Measurements from ENCODE around the gene MSRB1. TPM values are rescaled to one million over a fixed set of nuclear protein-coding genes. Genes with fewer than 3 reads are reported as not detected.

MSRB1 gene
- total and polyA plus RNA-seq, 2 of the 13 experiments (the other 11 are each of a cell fraction or from before 2014, with no cell fraction given): 32.1 to 75.4 TPM

DNA sequence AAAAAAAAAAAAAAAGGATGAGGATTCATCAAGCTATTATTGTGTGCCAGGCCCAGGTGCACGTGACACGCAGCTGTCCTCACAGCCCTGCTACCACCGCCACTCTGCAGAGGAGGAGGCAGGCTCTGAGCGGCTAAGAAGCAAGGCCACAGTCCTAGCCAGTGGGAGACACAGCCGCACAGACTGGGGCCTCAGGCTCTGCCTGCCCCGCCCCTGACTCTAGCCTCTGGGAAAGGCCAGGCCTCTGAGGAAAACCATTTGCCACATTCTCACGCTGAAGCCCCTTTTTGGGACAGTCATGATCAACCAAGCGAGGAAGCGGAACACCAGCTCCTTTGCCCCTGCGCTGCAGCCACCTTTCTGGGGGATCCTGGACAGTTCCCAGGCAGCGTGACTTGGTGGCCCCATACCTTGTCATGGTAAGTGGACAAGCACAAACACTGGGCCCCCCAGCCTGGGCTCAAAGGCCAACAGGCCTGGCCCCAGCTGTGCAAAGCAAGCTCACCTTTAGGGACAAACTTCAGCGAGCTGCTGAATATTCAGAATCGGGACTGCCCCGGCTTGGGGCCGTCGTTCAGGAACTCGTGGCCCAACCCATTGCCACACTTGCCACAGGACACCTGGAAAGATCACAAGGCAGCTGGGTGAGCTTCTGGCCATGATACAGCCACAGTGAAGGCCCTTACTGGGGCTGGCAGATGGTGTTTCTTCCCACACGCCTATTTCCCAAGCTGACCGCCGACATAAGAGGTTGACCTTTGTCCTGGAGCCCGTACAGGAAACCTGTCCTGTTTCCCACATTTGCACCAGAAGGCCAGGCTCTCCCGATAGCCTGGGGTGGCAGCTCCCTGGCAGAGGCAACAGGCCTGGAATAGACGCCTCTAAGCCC is 2.5 kb downstream of the MSRB1 start (continued):
- TF ChIP-seq SP2 (CRISPR knock-in tag; IDR thresholded peaks at IDR 0.05) (no peak; the same call in 1 of the 2 replicates), ARNT2 (CRISPR knock-in tag; IDR thresholded peaks at IDR 0.05; ENCODE audit: low read depth) (peak; percentile 72), AKAP8 (CRISPR knock-in tag; IDR thresholded peaks at IDR 0.05) (peak; percentile 18; the same call in 1 of the 2 replicates), BRD4 (CRISPR knock-in tag; IDR thresholded peaks at IDR 0.05) (peak; percentile 10; the same call in 1 of the 2 replicates), ZKSCAN8 (CRISPR knock-in tag; IDR thresholded peaks at IDR 0.05; ENCODE audit: borderline replicate concordance) (0 out of 2 replicates have a peak, but pooled peaks have one; percentile 57), ZNF724P (CRISPR knock-in tag; IDR thresholded peaks at IDR 0.05; ENCODE audit: borderline replicate concordance) (peak; percentile 72; the same call in 1 of the 2 replicates), KMT2A (CRISPR knock-in tag; IDR thresholded peaks at IDR 0.05) (no peak; the same call in none of the 2 replicates), ARID5B (CRISPR knock-in tag; IDR thresholded peaks at IDR 0.05) (peak; percentile 70), RAD51 (IDR thresholded peaks at IDR 0.05; ENCODE audit: borderline replicate concordance) (no peak), BRCA1 (CRISPR knock-in tag; IDR thresholded peaks at IDR 0.05) (peak; percentile 72; the same call in 1 of the 2 replicates), ZSCAN20 (CRISPR knock-in tag; IDR thresholded peaks at IDR 0.05; ENCODE audit: borderline replicate concordance) (0 out of 2 replicates have a peak, but pooled peaks have one; percentile 37), NCOA1 (CRISPR knock-in tag; IDR thresholded peaks at IDR 0.05) (peak; percentile 74; the same call in 1 of the 2 replicates), BCL3 (CRISPR knock-in tag; IDR thresholded peaks at IDR 0.05) (peak; percentile 90), ZNF543 (CRISPR knock-in tag; IDR thresholded peaks at IDR 0.05) (peak; percentile 81), SYNCRIP (IDR thresholded peaks at IDR 0.05; ENCODE audit: insufficient read depth, low read depth, low read length) (no peak), BCL6 (CRISPR knock-in tag; IDR thresholded peaks at IDR 0.05) (peak; percentile 75), ATF1 (CRISPR knock-in tag; IDR thresholded peaks at IDR 0.05) (no peak), MED8 (CRISPR knock-in tag; IDR thresholded peaks at IDR 0.05; ENCODE audit: insufficient replicate concordance) (peak; percentile 71), TOPORS (CRISPR knock-in tag; IDR thresholded peaks at IDR 0.05) (peak; percentile 65; the same call in 1 of the 2 replicates), CEBPG (CRISPR knock-in tag; IDR thresholded peaks at IDR 0.05) (peak; percentile 57)
- TF ChIP-seq, protein P1, sequence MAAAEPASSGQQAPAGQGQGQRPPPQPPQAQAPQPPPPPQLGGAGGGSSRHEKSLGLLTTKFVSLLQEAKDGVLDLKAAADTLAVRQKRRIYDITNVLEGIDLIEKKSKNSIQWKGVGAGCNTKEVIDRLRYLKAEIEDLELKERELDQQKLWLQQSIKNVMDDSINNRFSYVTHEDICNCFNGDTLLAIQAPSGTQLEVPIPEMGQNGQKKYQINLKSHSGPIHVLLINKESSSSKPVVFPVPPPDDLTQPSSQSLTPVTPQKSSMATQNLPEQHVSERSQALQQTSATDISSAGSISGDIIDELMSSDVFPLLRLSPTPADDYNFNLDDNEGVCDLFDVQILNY (CRISPR knock-in tag; conservative IDR thresholded peaks at IDR 0.05): no peak
- TF ChIP-seq, protein P2, sequence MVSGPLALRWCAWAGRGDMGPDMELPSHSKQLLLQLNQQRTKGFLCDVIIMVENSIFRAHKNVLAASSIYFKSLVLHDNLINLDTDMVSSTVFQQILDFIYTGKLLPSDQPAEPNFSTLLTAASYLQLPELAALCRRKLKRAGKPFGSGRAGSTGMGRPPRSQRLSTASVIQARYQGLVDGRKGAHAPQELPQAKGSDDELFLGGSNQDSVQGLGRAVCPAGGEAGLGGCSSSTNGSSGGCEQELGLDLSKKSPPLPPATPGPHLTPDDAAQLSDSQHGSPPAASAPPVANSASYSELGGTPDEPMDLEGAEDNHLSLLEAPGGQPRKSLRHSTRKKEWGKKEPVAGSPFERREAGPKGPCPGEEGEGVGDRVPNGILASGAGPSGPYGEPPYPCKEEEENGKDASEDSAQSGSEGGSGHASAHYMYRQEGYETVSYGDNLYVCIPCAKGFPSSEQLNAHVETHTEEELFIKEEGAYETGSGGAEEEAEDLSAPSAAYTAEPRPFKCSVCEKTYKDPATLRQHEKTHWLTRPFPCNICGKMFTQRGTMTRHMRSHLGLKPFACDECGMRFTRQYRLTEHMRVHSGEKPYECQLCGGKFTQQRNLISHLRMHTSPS (CRISPR knock-in tag; IDR thresholded peaks at IDR 0.05; ENCODE audit: low read depth): peak; percentile 10

Data from HepG2 (cell line).